ENCODE data around the gene KCNB1. TPM values are rescaled to one million over a fixed set of nuclear protein-coding genes. Genes with fewer than 3 reads are reported as not detected.

KCNB1 gene
- total RNA-seq, 3 donors from 2014 or later: 0.05 TPM; not detected in 1

DNA sequence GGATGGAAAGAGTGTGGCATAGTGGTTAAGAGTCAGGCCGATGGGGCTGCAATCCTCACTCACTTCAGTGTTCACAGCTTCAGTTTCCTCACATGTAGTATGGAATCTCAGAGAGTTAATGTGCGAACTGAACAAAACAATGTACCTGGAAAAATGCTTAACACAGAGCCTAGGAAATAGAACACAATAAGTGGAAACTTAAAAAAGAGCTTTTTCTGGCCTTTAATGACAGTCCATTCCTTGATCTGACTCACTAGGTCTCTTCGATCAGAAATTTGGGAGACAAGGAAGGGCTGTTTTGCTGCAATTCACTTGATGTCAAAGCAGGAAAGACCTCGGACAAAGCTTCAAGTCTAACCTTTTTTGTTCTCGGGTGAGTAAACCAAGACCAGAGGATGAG lies 56.1 kb downstream of the KCNB1 start:
- Mint-ChIP-seq H3K9me3 (no peaks in the 10 kb centered on the region), H3K4me1 (ENCODE audit: low read depth) (no peaks in the 10 kb centered on the region), H3K27me3 (ENCODE audit: low read depth) (peaks cover 30% of the 10 kb centered on the region), H3K4me3 (no peak overlapping the region), H3K36me3 (ENCODE audit: insufficient read depth) (no peaks in the 10 kb centered on the region)
- no peak for DNase-seq
- no peak for ATAC-seq

DNA sequence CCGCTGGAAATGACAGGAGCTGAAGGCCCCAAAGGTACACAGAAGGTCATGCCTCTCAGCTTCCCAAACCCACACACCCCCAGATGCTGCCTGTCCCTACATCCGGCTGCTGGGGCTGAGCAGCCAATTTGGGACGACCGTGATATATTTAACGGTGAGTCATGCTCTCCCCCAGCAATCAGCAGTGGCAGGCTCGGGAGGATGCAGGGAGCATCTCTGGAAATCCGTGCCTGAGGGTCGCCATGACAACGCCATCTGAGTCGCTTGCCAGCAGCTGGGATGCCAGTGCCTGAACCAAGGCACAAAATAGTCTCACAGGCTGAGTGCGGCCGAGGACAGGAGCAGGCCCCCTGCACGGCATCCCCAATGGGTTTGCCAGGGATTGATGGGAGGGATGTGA lies 57.9 kb downstream of the KCNB1 start:
- no peaks in the 10 kb centered on the region for H3K9me3 Mint-ChIP-seq
- H3K27me3 Mint-ChIP-seq (ENCODE audit: low read depth): peaks cover 26% of the 10 kb centered on the region
- no peaks in the 10 kb centered on the region for H3K4me1 Mint-ChIP-seq (ENCODE audit: low read depth)
- no peaks in the 10 kb centered on the region for H3K36me3 Mint-ChIP-seq (ENCODE audit: insufficient read depth)
- ATAC-seq (no peak), DNase-seq (no peak)
- H3K4me3 Mint-ChIP-seq: no peak overlapping the region

DNA sequence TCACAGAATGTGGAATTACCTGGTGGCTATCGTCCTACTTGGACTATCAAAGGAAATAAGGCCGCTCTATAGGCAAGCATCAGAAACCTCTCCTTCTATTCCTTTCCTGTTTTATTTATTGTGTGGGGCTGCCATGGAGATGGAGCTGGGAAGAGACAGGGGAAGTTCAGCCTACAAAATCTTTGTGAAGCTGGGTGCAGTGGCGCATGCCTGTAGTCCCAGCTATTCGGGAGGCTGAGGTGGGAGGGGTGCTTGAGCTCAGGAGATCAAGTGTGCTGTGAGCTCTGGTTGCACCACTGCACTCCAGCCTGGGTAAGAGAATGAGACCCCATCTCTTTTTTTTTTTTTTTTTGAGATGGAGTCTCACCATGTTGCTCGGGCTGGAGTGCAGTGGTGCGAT lies 60.3 kb downstream of the KCNB1 start:
- Mint-ChIP-seq H3K27me3 (ENCODE audit: low read depth) (peaks cover 17% of the 10 kb centered on the region), H3K9me3 (no peaks in the 10 kb centered on the region), H3K36me3 (ENCODE audit: insufficient read depth) (no peaks in the 10 kb centered on the region), H3K4me1 (ENCODE audit: low read depth) (no peaks in the 10 kb centered on the region), H3K4me3 (no peak overlapping the region)
- ATAC-seq (no peak), DNase-seq (no peak)

DNA sequence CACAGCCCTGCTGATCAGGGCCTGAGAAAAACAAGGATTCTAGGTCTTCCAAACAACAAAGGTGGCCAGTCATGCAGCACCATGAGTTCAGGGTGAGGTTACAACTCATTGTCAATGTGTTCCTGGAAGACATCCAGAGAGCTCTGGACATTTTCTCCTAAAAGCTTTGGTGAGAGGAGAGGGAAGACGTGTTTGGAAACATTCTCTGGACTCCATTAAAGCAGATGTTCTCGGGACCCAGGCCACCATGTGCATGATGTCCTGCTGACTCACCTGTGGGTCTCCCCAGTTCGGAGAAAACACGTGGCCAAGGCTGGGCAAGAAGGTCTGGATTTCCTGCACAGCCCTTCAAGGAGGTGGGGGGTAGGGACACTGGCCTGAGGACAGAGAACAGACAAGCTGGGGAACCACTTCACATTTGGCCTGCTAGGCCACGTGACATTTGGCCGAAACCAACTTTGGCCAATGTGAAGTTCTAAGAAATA lies 61.6 kb downstream of the KCNB1 start:
- Mint-ChIP-seq H3K4me1 (ENCODE audit: low read depth) (no peaks in the 10 kb centered on the region), H3K9me3 (no peaks in the 10 kb centered on the region), H3K4me3 (no peak overlapping the region), H3K36me3 (ENCODE audit: insufficient read depth) (no peaks in the 10 kb centered on the region), H3K27me3 (ENCODE audit: low read depth) (peaks cover 15% of the 10 kb centered on the region)
- no peak for ATAC-seq
- DNase-seq: no peak

DNA sequence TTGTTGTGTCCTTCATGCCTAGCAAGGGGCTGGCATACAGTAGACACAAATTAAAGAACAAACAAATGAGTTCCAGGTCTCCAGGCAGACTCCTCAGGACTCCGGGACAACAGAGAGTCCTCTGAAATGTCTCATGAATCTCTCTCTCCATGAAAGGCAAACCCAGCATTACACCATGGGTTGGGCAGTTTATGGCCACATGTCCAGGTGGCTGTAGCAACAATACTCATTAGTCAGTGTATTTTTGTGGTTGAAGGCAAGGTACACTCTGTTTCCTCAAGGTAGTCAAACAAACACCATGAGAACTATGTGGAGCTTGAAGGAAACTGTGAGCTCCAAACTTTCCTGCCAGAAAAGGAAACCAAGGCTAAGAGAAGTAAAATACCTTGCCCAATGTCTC lies 62.2 kb downstream of the KCNB1 start:
- H3K36me3 Mint-ChIP-seq (ENCODE audit: insufficient read depth): no peaks in the 10 kb centered on the region
- no peak overlapping the region for H3K4me3 Mint-ChIP-seq
- DNase-seq (no peak), ATAC-seq (no peak)
- no peaks in the 10 kb centered on the region for H3K9me3 Mint-ChIP-seq
- H3K4me1 Mint-ChIP-seq (ENCODE audit: low read depth): no peaks in the 10 kb centered on the region
- peaks cover 15% of the 10 kb centered on the region for H3K27me3 Mint-ChIP-seq (ENCODE audit: low read depth)

DNA sequence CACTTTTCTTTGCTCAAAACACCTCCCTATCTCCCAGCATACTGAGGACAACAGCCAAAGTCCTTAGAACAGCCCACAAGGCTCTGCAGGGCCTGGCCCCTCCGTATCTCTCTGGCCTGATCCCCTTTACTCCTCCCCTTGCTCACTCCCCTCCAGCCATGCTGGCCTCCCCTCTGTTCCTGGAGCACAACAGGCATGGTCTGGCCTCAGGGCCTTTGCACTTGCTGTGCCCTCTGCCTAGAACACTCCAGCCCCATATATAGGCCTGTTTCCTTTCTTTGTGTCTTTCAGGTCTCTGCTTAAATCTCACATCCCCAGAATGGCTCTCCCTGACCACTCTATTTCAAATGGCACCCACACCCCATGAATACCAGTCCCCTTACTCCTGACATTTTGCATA lies 62.7 kb downstream of the KCNB1 start:
- ATAC-seq: no peak
- no peaks in the 10 kb centered on the region for H3K9me3 Mint-ChIP-seq
- H3K36me3 Mint-ChIP-seq (ENCODE audit: insufficient read depth): no peaks in the 10 kb centered on the region
- H3K4me1 Mint-ChIP-seq (ENCODE audit: low read depth): no peaks in the 10 kb centered on the region
- no peak for DNase-seq
- no peak overlapping the region for H3K4me3 Mint-ChIP-seq
- peaks cover 15% of the 10 kb centered on the region for H3K27me3 Mint-ChIP-seq (ENCODE audit: low read depth)

DNA sequence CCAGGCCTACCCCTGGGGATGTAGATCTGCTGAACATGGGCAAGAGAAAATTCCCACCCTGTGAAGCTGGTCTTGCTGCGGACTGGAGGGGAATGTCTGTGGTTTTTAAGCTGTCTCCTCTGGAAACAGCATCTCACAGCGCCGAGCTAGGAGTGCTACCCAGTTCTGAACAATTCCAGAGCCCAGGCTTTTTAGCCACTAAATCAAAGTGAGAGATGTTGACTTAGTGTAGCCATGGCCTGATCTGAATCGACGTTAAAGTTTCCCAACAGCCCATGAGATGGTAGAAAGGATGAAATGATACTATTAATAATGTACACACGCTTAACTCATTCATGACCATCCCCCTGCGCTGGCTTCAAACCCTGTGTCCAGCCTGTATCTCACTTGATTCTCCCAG lies 63.7 kb downstream of the KCNB1 start:
- DNase-seq (no peak), ATAC-seq (no peak)
- Mint-ChIP-seq H3K36me3 (ENCODE audit: insufficient read depth) (no peaks in the 10 kb centered on the region), H3K4me1 (ENCODE audit: low read depth) (no peaks in the 10 kb centered on the region), H3K9me3 (no peaks in the 10 kb centered on the region), H3K4me3 (no peak overlapping the region), H3K27me3 (ENCODE audit: low read depth) (peaks cover 14% of the 10 kb centered on the region)

DNA sequence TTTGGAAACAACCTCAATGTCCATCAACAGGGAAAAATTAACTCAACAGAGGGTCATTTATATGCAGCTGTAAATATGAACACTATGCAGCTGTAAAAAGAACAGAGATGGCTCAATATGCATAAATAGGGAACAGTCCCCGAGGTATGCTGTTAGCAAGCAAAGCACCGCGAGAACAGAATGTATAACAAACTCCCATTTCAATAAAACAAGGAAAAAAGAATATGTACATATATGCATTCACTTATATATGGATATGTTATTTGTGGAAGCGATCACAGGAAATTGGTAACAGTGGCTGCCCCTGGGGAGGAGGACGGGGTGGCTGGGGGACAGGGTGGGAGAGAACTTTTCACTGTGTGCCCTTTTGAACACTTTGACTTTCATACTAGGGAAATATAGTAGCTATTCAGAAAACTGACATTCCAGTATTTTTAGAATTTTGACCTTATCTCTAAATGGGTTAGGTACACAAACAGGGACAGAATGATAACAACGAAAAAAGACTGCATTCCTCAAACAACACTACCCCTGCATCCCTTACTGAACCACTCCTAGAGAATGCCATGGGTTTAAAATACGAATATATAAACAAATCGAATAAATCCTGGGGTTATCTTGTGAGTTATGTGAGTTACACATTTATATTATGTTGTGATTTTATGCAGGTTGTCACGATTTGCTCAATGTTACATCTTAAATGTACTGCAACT lies 64.5 kb downstream of the KCNB1 start:
- Mint-ChIP-seq H3K4me1 (ENCODE audit: low read depth) (no peaks in the 10 kb centered on the region), H3K27me3 (ENCODE audit: low read depth) (peaks cover 14% of the 10 kb centered on the region), H3K9me3 (no peaks in the 10 kb centered on the region), H3K36me3 (ENCODE audit: insufficient read depth) (no peaks in the 10 kb centered on the region), H3K4me3 (no peak overlapping the region)
- no peak for DNase-seq
- ATAC-seq: no peak

DNA sequence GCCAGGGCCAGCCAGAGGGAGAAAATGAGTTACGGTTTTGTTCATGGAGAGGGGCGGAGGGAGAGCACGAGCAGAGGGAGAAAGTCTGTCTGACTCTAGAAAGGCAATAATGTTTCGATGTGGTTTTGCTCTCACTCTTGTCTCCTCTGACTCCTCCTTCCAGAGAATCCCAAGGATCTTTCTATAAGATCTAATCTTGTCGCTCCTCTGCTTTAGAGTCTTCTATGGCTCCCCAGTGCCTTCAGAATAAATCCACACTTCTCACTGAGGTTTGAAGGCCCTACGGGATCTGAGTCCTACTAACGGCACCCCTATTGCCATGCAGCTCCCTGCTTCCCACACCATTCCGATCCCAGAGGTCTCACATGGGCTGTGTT lies 66.8 kb downstream of the KCNB1 start:
- H3K27me3 Mint-ChIP-seq (ENCODE audit: low read depth): peaks cover 20% of the 10 kb centered on the region
- no peaks in the 10 kb centered on the region for H3K9me3 Mint-ChIP-seq

DNA sequence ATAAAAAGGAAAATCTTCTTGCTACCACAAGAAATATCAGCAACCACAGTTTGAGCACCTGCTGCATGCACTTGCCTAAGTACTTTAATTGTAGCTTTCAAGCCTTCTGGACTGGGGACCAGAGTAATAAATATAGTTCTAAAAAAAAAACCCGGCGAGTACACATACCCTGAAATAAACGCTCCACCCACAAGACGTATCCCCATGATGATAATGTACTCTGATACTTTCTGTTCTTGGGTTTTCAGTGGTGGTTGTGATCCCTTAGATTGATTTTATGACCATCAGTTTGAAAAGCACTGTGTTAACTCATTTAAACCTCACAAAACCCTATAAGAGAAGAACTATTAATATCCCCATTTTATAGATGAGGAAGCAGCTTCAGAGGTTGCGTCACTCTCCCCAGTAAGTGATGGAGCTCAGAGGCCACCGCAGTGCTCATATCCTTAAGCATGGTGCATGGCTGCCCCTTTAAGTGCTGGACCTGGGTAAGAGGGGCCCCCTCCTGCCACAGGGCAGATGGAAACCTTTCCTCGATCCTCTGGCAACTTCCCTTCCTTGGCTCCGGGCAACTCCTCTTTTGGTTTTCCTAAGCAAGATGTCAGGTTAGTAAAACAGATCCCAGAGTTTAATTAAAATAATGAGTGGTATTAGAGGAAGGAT lies 67.3 kb downstream of the KCNB1 start:
- H3K9me3 Mint-ChIP-seq: no peaks in the 10 kb centered on the region

More for the DNA sequence above, 66.8 kb downstream of the KCNB1 start:
- DNase-seq: no peak
- no peak overlapping the region for H3K4me3 Mint-ChIP-seq
- H3K4me1 Mint-ChIP-seq (ENCODE audit: low read depth): no peaks in the 10 kb centered on the region
- no peak for ATAC-seq
- no peaks in the 10 kb centered on the region for H3K36me3 Mint-ChIP-seq (ENCODE audit: insufficient read depth)

DNA sequence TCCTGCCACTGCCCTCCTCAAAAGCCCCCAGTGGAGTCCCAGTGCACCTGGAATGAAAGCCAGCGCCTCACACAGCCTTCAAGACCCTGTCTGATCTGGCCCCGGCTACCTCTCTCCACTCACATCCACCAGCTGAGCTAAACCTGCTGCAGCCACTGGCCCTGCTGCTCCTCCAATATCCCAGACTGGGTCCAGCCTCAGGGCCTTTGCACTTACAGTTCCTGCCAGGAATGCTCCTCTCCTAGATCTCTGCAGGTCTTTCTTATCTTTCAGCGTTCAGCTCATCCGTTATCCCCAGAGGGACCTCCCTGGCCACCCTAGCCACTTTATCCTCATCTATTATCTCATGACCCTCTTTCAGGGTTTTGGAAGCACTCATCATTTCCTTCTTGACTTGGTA lies 68.8 kb downstream of the KCNB1 start:
- DNase-seq (no peak), ATAC-seq (no peak)
- Mint-ChIP-seq H3K36me3 (ENCODE audit: insufficient read depth) (no peaks in the 10 kb centered on the region), H3K9me3 (no peaks in the 10 kb centered on the region), H3K4me3 (no peak overlapping the region), H3K4me1 (ENCODE audit: low read depth) (no peaks in the 10 kb centered on the region), H3K27me3 (ENCODE audit: low read depth) (peaks cover 21% of the 10 kb centered on the region)

More for the DNA sequence above, 67.3 kb downstream of the KCNB1 start:
- H3K27me3 Mint-ChIP-seq (ENCODE audit: low read depth): peaks cover 20% of the 10 kb centered on the region
- H3K4me1 Mint-ChIP-seq (ENCODE audit: low read depth): no peaks in the 10 kb centered on the region
- ATAC-seq (no peak), DNase-seq (no peak)
- no peaks in the 10 kb centered on the region for H3K36me3 Mint-ChIP-seq (ENCODE audit: insufficient read depth)
- H3K4me3 Mint-ChIP-seq: no peak overlapping the region

DNA sequence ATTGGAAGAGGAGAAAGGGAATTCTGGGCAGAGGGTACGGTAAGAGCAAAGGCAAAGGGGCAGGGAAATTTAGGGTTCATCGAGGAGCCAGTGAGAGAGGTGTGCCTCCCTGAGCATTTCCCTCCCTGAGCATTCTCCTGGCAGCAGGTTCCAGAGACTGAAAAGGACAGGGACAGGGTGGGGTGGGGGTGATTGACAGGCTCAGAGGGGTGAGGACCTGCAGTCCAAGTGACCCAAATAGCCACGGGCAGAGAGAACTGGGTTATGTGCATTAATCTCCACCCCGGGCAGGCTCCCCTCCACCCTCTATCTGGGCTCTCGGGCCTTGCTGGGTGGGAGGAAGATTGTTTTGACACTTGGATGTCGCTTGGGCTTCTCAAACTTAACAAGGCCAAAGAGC lies 69.5 kb downstream of the KCNB1 start:
- H3K4me3 Mint-ChIP-seq: no peak overlapping the region

DNA sequence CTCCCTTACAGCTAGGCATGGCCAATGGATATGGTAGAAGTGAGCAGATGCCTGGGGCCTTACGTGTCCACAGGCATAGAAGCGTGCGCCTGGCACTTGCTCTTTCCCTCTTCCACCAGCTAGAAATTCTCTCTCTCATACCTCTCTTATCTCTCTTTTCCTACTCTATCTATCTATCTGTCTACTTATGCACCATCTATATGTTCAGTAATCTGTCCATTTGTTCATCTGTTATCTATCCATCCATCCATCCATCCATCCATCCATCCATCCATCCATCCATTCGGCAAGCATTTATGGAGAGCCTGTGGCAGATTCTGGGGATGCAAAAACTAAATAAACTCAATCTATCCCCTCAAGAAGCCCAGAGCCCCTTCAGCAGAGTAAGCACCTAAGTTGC lies 70.2 kb downstream of the KCNB1 start:
- no peaks in the 10 kb centered on the region for H3K4me1 Mint-ChIP-seq (ENCODE audit: low read depth)
- no peaks in the 10 kb centered on the region for H3K36me3 Mint-ChIP-seq (ENCODE audit: insufficient read depth)
- peaks cover 20% of the 10 kb centered on the region for H3K27me3 Mint-ChIP-seq (ENCODE audit: low read depth)
- ATAC-seq: no peak
- no peak for DNase-seq
- H3K9me3 Mint-ChIP-seq: no peaks in the 10 kb centered on the region
- H3K4me3 Mint-ChIP-seq: no peak overlapping the region

More for the DNA sequence above, 69.5 kb downstream of the KCNB1 start:
- ATAC-seq: no peak
- H3K4me1 Mint-ChIP-seq (ENCODE audit: low read depth): no peaks in the 10 kb centered on the region
- DNase-seq: no peak
- no peaks in the 10 kb centered on the region for H3K36me3 Mint-ChIP-seq (ENCODE audit: insufficient read depth)
- H3K27me3 Mint-ChIP-seq (ENCODE audit: low read depth): peaks cover 21% of the 10 kb centered on the region
- no peaks in the 10 kb centered on the region for H3K9me3 Mint-ChIP-seq

DNA sequence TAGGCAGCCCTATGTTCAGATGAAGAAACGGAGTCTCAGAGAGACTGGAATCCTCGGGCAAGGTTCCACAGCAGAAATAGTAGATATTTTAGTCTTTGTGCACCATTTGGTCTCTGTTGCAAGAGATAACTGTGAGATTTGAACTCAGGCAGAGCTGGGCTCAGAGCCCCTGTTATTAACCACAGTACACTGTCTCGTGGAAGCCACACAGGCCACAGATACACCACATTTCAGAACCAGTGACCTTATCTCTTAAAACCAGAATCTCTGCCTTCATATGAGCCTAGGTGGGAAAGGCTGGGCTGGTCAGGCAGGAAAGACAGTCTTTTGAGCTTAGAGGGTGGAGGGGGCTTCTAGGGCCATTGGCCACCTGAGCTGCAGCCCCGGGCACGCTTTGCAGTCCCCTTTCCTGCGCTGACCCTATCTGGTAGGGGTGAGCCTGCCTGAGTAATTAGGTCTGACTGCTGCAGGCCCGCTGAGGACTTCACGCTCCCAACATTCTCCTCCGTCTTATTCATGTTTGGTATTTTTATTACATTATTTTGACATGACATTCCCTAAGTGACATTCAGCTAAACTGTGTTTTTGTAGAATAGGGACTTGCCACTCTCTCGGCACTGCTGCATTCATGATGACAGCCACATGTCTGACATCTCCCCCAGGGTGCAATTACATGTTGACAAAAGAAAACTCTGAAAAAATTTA lies 71.1 kb downstream of the KCNB1 start:
- no peaks in the 10 kb centered on the region for H3K4me1 Mint-ChIP-seq (ENCODE audit: low read depth)
- no peak for DNase-seq
- no peaks in the 10 kb centered on the region for H3K9me3 Mint-ChIP-seq
- no peak for ATAC-seq
- no peak overlapping the region for H3K4me3 Mint-ChIP-seq
- H3K36me3 Mint-ChIP-seq (ENCODE audit: insufficient read depth): no peaks in the 10 kb centered on the region
- peaks cover 18% of the 10 kb centered on the region for H3K27me3 Mint-ChIP-seq (ENCODE audit: low read depth)
